Frontal cortex (tissue), 4 donors: Measurements from ENCODE around the gene ST6GALNAC4. TPM values are rescaled to one million over a fixed set of nuclear protein-coding genes. Genes with fewer than 3 reads are reported as not detected.

ENCODE experiments used
- DNase-seq, 2 donors: peaks; one replicate each; pipeline ENCODE4 v3.0.0; 2012; ENCODE audit warnings: low spot score in 2 of 2
- FAIRE-seq: peaks from 2 replicates; lab custom pipeline; 2012; peaks lifted over from hg19 to GRCh38; lab: Jason Lieb, UNC
- total RNA-seq: library from RNA; depleted of rRNA; stranded (reverse); fragments of >200 nt; gene quantifications from one replicate; pipeline ENCODE4 v1.2.3, GENCODE V29; 2014
- donor health status: control.
- donor health status: control.
- donor health status: control.

Gene ST6GALNAC4
- total RNA-seq, 1 donor from 2014 or later = 6.5 TPM

- DNase-seq = no peak
- FAIRE-seq = no peak
Measured at GRCh38 chr9:127947841-127948710, 31.2 kb upstream of the ST6GALNAC4 start.

GRCh38 chr9:127946728-127947127, 29.9 kb upstream of the ST6GALNAC4 start:
- FAIRE-seq (no peak), DNase-seq (no peak)

GRCh38 chr9:127945942-127946341, 29.1 kb upstream of the ST6GALNAC4 start:
- DNase-seq (no peak), FAIRE-seq (no peak)

GRCh38 chr9:127945338-127945737, 28.5 kb upstream of the ST6GALNAC4 start:
- FAIRE-seq = no peak
- DNase-seq = no peak

GRCh38 chr9:127944586-127945218, 27.9 kb upstream of the ST6GALNAC4 start:
- FAIRE-seq = no peak
- DNase-seq = no peak

- FAIRE-seq (no peak), DNase-seq (peak; percentile 79 to 88)
Measured at GRCh38 chr9:127943731-127944144, 26.9 kb upstream of the ST6GALNAC4 start.

GRCh38 chr9:127943011-127943662, 26.3 kb upstream of the ST6GALNAC4 start:
- no peak for DNase-seq
- FAIRE-seq = no peak

- peak in 1 of 2 donors; percentile 71 for DNase-seq
- FAIRE-seq = no peak
Measured at GRCh38 chr9:127942216-127943010, 25.6 kb upstream of the ST6GALNAC4 start.

GRCh38 chr9:127941961-127942215, 25.0 kb upstream of the ST6GALNAC4 start:
- FAIRE-seq = no peak
- no peak for DNase-seq

- no peak for FAIRE-seq
Measured at GRCh38 chr9:127941062-127941960, 24.5 kb upstream of the ST6GALNAC4 start.

GRCh38 chr9:127940593-127940992, 23.8 kb upstream of the ST6GALNAC4 start:
- DNase-seq = no peak
- no peak for FAIRE-seq

More at GRCh38 chr9:127941062-127941960, 24.5 kb upstream of the ST6GALNAC4 start:
- no peak for DNase-seq

- DNase-seq (no peak), FAIRE-seq (no peak)
Measured at GRCh38 chr9:127938298-127938690, 21.5 kb upstream of the ST6GALNAC4 start.

GRCh38 chr9:127937388-127938297, 20.8 kb upstream of the ST6GALNAC4 start, which contains the start of gene DPM2:
Gene DPM2 (minus strand): TSS chr9:127937854. CDS start chr9:127937820, 34 bp downstream.
- FAIRE-seq (no peak), DNase-seq (peak; percentile 76 to 88)

GRCh38 chr9:127937056-127937387, 20.2 kb upstream of the ST6GALNAC4 start:
- FAIRE-seq = no peak
- no peak for DNase-seq

GRCh38 chr9:127936347-127936852, 19.6 kb upstream of the ST6GALNAC4 start:
- no peak for DNase-seq
- no peak for FAIRE-seq

GRCh38 chr9:127935765-127936221, 19.0 kb upstream of the ST6GALNAC4 start:
- FAIRE-seq (no peak), DNase-seq (no peak)

- FAIRE-seq (no peak), DNase-seq (no peak)
Measured at GRCh38 chr9:127934986-127935385, 18.1 kb upstream of the ST6GALNAC4 start.

- FAIRE-seq = no peak
- DNase-seq = no peak
Measured at GRCh38 chr9:127934248-127934647, 17.4 kb upstream of the ST6GALNAC4 start.
